ENCODE measurements around the gene KRT79. TPM values are rescaled to one million over a fixed set of nuclear protein-coding genes. Genes with fewer than 3 reads are reported as not detected.
"Not testable (repeated sequence)": the region's sequence is repeated elsewhere in the genome, so short reads cannot be mapped to it uniquely, and the experiment has no call there.

The KRT79 gene
- total RNA-seq (0.07 TPM in 1 of 2 replicates, not detected in the other), polyA plus RNA-seq (0.44 TPM in 1 of 2 replicates, not detected in the other)

GRCh38 chr12:52833922-52834726, at the start of gene KRT79:
TSS of gene KRT79 (minus strand) at chr12:52834311. CDS start at chr12:52834260, 51 bp downstream.
- TF ChIP-seq EZH2 (IDR thresholded peaks at IDR 0.05; ENCODE audit: borderline replicate concordance) (no peak), CTCF (IDR thresholded peaks at IDR 0.05; ENCODE audit: poor library complexity) (no peak), EZH2phosphoT487 (IDR thresholded peaks at IDR 0.05; ENCODE audit: low read depth, severe bottlenecking, unreplicated experiment) (no peak)
- Histone ChIP-seq H4K20me1 (ENCODE audit: insufficient read depth, poor library complexity, severe bottlenecking) (no peaks in the 10 kb centered on the region), H3K4me3 (no peak within 1 kb of the TSS), H2AFZ (no peak within 1 kb of the TSS), H3K9me2 (replicated peaks; ENCODE audit: insufficient read depth) (no peaks in the 10 kb centered on the region), H3K4me2 (no peak within 1 kb of the TSS), H3K9me3 (ENCODE audit: low read depth) (no peaks in the 10 kb centered on the region), H3K4me1 (ENCODE audit: insufficient read depth) (no peaks in the 10 kb centered on the region), H3K79me2 (no peaks in the 10 kb centered on the region), H3K27ac (no peak within 1 kb of the TSS), H3K36me3 (replicated peaks; ENCODE audit: insufficient read depth, low read depth) (no peaks in the 10 kb centered on the region), H3K27me3 (peaks cover 7% of the 10 kb centered on the region)
- 87% methylated on average over 21 of the region's 22 CpGs for WGBS (ENCODE audit: low lambda C conversion rate, missing lambda C conversion rate)
- no peak for DNase-seq (ENCODE audit: low spot score)

- not testable (repeated sequence) for H3K36me3 ChIP-seq (replicated peaks; ENCODE audit: insufficient read depth, low read depth); H3K9me3 ChIP-seq (ENCODE audit: low read depth); H3K79me2 ChIP-seq; H4K20me1 ChIP-seq (ENCODE audit: insufficient read depth, poor library complexity, severe bottlenecking); H3K4me3 ChIP-seq; H3K9me2 ChIP-seq (replicated peaks; ENCODE audit: insufficient read depth); DNase-seq (ENCODE audit: low spot score); H3K27me3 ChIP-seq; H3K27ac ChIP-seq; H2AFZ ChIP-seq; H3K4me2 ChIP-seq
- H3K4me1 ChIP-seq (ENCODE audit: insufficient read depth): peaks cover 12% of the 10 kb centered on the region
- 78% methylated on average over 6 of the region's 8 CpGs for WGBS (ENCODE audit: low lambda C conversion rate, missing lambda C conversion rate)
Observed at GRCh38 chr12:52880499-52880898, 46.4 kb upstream of the KRT79 start.

DNA sequence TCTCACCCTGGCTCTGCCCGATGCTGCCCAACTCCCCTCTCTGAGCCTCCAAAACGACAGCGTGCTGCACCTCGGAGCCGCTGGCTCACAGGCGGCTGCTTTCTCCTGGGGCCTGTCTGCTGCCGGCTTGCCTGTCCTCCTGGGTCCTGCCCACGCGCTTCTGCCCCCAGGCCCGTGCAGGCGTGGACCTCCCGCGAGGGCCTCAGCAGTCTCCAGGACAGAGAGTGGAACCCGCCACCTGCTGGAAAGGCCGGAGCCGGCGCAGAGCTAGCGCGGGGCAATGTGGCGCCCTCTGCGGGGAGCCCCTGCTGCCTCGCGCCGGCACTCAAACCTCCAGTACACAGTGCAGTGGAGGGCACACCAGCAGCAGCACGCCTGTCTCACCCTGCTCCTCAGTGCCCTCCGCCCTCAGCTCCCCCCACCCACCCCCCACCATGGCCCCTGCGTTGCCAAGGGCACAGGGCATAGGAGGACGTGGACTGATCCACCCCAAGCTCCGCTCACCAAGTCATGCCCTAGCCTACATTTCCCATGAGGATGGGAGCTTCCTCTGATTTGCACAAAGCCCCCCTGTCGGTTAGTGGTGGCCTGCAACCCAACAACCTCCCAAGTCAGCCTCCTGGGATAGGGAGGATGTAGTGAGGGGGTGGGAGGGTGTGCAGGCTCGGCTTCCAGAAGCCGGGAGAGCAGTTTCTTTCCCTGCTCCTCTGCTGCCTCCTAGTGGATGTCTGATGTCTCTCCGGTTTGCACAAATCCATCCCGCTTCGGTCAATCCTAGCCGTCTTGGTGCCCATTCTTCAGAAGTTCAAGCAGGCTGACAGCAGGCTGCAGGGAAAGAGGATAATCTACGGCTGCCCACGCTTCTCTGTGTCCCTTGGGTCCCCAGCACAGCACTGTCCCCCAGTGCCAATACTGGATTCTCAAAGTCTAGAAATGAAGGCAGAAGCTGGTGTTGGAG, 45.6 kb upstream of the KRT79 start:
- Histone ChIP-seq H3K9me2 (replicated peaks; ENCODE audit: insufficient read depth) (no peaks in the 10 kb centered on the region), H3K4me2 (peak overlapping the region; percentile 85), H3K27ac (peak overlapping the region; percentile 55), H3K79me2 (no peaks in the 10 kb centered on the region), H3K27me3 (no peaks in the 10 kb centered on the region), H3K36me3 (replicated peaks; ENCODE audit: insufficient read depth, low read depth) (no peaks in the 10 kb centered on the region), H3K4me1 (ENCODE audit: insufficient read depth) (peaks cover 18% of the 10 kb centered on the region), H3K4me3 (no peak overlapping the region), H4K20me1 (ENCODE audit: insufficient read depth, poor library complexity, severe bottlenecking) (no peaks in the 10 kb centered on the region), H2AFZ (peak overlapping the region; percentile 37), H3K9me3 (ENCODE audit: low read depth) (no peaks in the 10 kb centered on the region)
- 9% methylated on average over 33 of the region's 38 CpGs for WGBS (ENCODE audit: low lambda C conversion rate, missing lambda C conversion rate)
- TF ChIP-seq EZH2phosphoT487 (IDR thresholded peaks at IDR 0.05; ENCODE audit: low read depth, severe bottlenecking, unreplicated experiment): no peak
- TF ChIP-seq CTCF (IDR thresholded peaks at IDR 0.05; ENCODE audit: poor library complexity): peak; percentile 78
- TF ChIP-seq EZH2 (IDR thresholded peaks at IDR 0.05; ENCODE audit: borderline replicate concordance): no peak
- DNase-seq (ENCODE audit: low spot score): peak; percentile 95
